ENCODE data around the gene IFT22.
"Not testable (repeated sequence)": the region's sequence is repeated elsewhere in the genome, so short reads cannot be mapped to it uniquely, and the experiment has no call there.

The IFT22 gene

GRCh38 chr7:101315336-101315735, 6.3 kb downstream of the IFT22 start:
- DNase-seq (ENCODE audit: low read depth in 2 of 2, low spot score in 1 of 2) = no peak

- no peak for DNase-seq (ENCODE audit: low read depth in 2 of 2, low spot score in 1 of 2)
Measured at GRCh38 chr7:101308245-101309085, 13.1 kb downstream of the IFT22 start.

GRCh38 chr7:101306307-101306706, 15.3 kb downstream of the IFT22 start:
- no peak for DNase-seq (ENCODE audit: low read depth in 2 of 2, low spot score in 1 of 2)

- no peak for DNase-seq (ENCODE audit: low read depth in 2 of 2, low spot score in 1 of 2)
Measured at GRCh38 chr7:101303102-101303701, 18.4 kb downstream of the IFT22 start.

GRCh38 chr7:101302641-101303101, 18.9 kb downstream of the IFT22 start:
- no peak for DNase-seq (ENCODE audit: low read depth in 2 of 2, low spot score in 1 of 2)

GRCh38 chr7:101300465-101301376, 20.9 kb downstream of the IFT22 start:
- no peak for DNase-seq (ENCODE audit: low read depth in 2 of 2, low spot score in 1 of 2)

GRCh38 chr7:101299511-101300464, 21.8 kb downstream of the IFT22 start:
- no peak for DNase-seq (ENCODE audit: low read depth in 2 of 2, low spot score in 1 of 2)

GRCh38 chr7:101294832-101295121, 26.8 kb downstream of the IFT22 start:
- DNase-seq (ENCODE audit: low read depth in 2 of 2, low spot score in 1 of 2) = no peak

- DNase-seq (ENCODE audit: low read depth in 2 of 2, low spot score in 1 of 2) = no peak
Measured at GRCh38 chr7:101294039-101294831, 27.4 kb downstream of the IFT22 start.

GRCh38 chr7:101293069-101294021, 28.3 kb downstream of the IFT22 start:
- not testable (repeated sequence) for DNase-seq (ENCODE audit: low read depth in 2 of 2, low spot score in 1 of 2)

- DNase-seq (ENCODE audit: low read depth in 2 of 2, low spot score in 1 of 2) = not testable (repeated sequence)
Measured at GRCh38 chr7:101292566-101292965, 29.0 kb downstream of the IFT22 start.

GRCh38 chr7:101290186-101291037, 31.2 kb downstream of the IFT22 start:
- peak; percentile 24 to 45 for DNase-seq (ENCODE audit: low read depth in 2 of 2, low spot score in 1 of 2)

- DNase-seq (ENCODE audit: low read depth in 2 of 2, low spot score in 1 of 2) = not testable (repeated sequence)
Measured at GRCh38 chr7:101289687-101290086, 31.9 kb downstream of the IFT22 start.

GRCh38 chr7:101288439-101288838, 33.2 kb downstream of the IFT22 start:
- DNase-seq (ENCODE audit: low read depth in 2 of 2, low spot score in 1 of 2) = no peak

- DNase-seq (ENCODE audit: low read depth in 2 of 2, low spot score in 1 of 2) = no peak
Measured at GRCh38 chr7:101287032-101287431, 34.6 kb downstream of the IFT22 start.

GRCh38 chr7:101285880-101286279, 35.7 kb downstream of the IFT22 start:
- DNase-seq (ENCODE audit: low read depth in 2 of 2, low spot score in 1 of 2) = not testable (repeated sequence)

GRCh38 chr7:101285171-101285570, 36.4 kb downstream of the IFT22 start:
- DNase-seq (ENCODE audit: low read depth in 2 of 2, low spot score in 1 of 2) = no peak

- not testable (repeated sequence) for DNase-seq (ENCODE audit: low read depth in 2 of 2, low spot score in 1 of 2)
Measured at GRCh38 chr7:101280912-101281311, 40.7 kb downstream of the IFT22 start.
